Colon (tissue), 2 donors: ENCODE results near the gene TMEM51.

Source experiments
- FAIRE-seq: peaks from 2 replicates; lab custom pipeline; 2012; peaks lifted over from hg19 to GRCh38; lab: Jason Lieb, UNC
- donor health status: control.
- donor health status: control.

The TMEM51 gene

DNA sequence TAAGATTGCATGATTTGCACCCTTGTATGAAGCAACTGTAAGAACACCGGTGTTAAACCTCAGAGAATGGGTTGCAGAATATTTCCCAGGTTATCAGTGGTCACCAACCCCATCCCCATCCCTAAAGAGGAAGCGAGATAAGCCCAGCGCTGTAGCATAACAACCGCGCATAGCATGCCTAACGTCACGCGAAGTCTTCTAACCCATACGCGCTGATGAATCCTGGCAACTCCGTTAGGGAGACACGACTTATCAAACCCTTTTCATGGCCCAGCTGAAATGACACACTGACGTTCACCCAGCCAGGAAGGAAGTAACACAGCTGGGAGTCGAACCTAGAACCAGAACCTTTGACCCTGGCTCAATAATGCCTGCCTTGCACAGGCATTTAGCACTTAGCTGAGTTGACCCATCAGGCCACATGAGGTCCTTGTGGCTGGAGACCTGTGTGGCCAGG lies 24.2 kb downstream of the TMEM51 start:
- FAIRE-seq, result no peak

DNA sequence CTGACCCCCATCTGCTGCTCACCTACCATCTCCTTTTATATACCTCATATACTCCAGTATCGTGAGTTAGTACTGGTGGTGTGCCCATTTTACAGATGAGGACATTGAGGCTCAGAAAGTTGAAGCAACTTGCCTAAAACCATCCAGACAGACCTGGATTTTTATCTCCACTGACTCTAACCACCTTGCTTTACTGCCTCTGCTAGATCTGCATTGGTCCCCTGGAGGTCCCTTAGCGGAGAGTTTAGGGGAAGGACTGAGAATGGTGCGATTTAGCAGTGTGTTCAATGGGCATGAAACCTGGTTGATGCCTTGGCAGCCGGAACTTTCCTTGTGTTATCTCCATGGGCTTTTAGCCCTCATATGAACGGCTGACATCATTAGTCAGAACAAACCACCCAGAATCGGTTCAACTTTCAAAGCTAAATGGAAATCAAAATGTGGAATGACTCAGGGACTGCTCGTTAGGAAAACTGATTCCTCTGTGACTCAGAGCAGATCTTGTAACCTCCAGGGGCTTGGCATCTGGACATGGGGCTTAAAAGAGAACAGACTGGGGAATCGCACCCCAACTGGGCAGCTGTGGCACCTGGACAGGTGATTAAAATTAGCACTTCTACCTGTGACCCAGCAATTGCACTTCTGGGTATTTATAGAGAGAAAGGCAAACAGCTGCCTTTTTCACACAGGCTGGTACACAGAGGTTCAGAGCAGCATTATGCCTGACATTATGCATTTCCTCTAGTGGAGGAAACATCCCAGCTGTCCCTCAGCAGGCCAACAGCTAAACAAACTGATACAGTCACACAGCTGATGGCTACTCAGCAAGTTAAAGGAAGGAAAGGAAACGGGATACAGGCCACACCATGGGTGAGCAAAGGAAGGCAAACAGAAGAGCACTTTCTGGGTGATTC lies 25.3 kb downstream of the TMEM51 start:
- FAIRE-seq, result no peak

DNA sequence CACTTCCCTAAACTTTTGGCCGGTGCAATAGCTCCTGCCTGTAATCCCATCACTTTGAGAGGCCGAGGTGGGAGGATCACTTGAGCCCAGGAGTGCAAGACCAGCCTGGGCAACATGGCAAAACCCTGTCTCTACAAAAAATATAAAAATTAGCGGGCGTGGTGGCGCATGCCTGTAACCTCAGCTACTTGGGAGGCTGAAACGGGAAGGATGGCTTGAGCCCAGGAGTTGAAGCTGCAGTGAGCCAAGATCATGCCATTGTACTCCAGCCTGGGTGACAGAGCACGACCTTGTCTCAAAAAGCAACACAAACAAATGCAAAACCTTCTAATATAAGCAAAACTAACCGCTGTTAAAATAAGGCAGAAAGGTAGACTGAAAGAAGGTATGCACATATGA lies 25.9 kb downstream of the TMEM51 start:
- FAIRE-seq, result no peak

- no peak for FAIRE-seq
Observed at GRCh38 chr1:15180189-15180588, 26.6 kb downstream of the TMEM51 start.

DNA sequence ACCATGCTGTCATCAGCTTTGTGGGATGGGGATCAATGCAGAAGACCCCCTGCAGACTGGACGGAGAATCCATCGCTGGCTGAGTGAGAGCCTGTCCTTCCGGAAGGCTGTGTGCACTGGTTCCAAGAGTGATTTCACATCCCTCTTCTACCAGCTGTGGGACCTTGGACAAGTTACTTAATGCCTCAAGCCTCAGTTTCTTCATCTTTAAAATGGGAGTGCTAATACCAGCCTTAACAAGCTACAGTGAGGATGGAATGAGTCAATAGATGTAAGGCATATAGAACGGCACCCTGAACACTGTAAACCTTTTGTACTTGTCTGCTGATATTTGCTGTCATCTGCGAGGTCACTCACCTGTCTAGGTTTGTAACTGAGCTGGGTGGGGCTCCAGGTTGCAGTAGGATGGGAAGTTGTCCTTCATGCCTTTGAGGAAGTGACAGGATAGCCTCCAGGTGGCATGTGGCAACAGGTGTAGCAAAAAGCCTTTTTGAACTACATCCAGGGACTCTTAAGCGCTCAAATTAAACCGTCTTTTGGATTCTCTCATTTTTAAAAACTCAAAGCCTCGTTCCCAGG lies 27.5 kb downstream of the TMEM51 start:
- no peak for FAIRE-seq

DNA sequence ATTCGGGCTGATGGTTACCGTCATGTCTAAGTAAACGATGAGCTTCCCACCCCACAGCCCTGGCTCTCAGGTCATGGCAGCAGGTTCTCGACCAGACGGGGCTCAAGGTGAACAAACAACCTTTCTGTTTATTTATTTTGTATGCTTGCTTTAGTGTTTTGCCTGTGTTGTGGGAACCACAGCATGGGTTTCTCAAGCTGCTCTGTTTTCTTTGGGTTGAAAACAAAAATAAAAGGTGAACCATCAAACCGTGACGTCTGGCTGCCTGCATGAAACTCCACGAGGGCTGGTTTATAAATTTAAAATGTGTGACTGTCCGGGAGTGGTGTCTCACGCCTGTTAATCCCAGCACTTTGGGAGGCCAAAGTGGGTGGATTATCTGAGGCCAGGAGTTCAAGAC lies 28.0 kb downstream of the TMEM51 start:
- FAIRE-seq, result no peak

DNA sequence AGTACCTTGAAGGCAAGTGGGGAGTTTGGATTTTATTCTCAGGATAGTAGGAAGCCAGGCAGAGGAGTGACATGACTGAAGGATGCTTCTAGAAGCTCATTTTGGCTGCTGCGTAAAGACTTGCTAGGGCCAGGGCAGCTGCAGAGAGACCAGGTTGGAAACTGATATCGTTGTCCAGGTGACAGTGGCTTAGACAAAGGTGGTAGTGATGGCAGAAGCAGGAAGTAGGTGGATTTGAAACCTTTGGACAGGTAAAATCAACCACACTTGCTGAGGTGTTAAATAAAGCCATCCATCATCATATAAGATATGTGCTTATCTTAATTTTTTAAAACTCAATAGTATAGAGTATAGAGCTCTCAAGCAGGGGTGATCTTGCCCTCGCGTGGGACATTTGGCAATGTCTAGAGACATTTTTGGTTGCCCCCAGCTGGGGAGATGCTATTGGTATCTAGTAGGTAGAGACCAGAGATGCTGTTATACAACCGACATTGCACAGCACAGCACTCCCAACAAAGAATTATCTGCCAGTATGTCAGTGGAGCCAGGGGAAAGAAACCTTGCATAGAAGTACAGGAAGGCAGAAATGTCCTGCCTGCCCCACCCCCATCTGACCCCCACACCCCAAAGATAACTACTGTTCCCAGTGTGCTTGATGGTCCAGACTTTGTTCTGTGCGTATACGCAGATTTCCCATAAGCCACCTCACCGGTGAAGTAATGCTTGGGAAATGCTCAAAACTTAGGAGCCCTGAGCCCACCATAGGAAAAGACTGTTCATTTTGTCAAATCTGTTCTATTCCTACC lies 31.1 kb downstream of the TMEM51 start:
- FAIRE-seq, result no peak

DNA sequence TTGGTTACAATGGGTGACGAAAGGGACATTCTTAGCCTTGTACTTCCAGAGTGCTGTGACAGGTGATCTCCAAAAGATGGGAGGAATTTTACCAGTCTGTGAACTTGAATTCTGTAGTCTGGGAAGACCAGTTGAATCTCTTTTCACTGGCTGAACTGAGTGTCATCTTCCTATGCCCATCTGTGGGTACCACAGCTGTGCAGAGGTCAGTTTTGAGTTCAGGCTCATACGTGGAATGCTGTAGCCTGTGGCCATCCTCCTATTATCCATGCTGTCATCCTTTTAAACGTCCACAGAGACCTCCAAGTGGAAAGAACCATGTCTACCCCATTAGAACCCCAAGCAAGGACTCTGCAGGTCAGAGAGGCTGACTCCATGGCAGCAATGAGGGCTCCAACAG lies 32.1 kb downstream of the TMEM51 start:
- no peak for FAIRE-seq

DNA sequence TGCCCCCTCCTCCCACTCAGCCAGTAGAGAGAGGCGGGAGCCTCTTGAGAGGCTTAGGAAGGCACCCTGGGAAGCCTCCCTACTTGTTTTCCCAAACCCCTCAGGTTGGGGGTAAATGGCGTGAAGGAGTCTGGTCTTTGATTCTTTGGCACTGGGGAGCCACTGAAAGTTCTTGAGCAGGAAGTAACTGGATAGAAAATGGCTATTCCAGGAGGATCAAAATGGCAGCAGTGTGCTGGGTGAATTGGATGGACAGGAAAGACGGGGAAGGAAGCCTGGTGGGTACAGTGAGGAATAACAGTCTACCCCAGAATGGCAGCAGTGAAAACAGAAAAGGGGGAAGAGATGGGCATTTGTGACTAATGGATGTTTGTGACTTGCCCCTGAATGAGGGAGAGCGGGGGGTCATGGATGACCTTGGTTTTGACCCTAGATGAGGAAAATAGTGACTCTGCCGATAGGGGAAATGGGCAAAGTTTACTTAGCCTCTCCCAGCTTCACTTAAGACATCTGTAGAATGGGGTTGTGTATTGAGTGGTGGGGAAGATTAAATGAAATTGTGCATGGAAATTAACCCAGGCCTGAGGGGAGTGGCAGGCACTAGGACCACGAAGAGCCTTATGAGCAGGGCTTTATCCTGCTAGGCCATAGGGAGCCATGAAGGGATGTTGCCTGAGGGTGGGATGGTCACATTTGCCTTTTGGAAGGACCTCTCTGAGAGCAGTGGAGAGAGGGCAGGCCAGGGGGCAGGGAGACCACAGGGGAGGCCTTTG lies 32.7 kb downstream of the TMEM51 start:
- no peak for FAIRE-seq

DNA sequence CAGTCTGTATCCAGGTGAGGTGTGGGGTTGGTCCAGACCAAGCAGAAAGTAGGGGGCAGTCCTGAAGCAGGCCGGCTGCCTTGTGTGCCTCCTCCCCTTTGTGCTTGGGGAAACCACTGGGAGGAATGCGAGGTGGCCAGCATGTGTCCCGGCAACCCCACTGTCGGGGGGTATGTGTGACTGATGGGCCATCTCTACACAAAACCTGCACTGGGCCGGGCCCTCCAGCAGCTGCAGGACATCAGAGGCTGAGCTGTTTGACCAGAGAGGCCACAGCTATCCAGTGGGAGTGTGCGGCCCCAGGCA lies 33.3 kb downstream of the TMEM51 start:
- FAIRE-seq, result no peak

DNA sequence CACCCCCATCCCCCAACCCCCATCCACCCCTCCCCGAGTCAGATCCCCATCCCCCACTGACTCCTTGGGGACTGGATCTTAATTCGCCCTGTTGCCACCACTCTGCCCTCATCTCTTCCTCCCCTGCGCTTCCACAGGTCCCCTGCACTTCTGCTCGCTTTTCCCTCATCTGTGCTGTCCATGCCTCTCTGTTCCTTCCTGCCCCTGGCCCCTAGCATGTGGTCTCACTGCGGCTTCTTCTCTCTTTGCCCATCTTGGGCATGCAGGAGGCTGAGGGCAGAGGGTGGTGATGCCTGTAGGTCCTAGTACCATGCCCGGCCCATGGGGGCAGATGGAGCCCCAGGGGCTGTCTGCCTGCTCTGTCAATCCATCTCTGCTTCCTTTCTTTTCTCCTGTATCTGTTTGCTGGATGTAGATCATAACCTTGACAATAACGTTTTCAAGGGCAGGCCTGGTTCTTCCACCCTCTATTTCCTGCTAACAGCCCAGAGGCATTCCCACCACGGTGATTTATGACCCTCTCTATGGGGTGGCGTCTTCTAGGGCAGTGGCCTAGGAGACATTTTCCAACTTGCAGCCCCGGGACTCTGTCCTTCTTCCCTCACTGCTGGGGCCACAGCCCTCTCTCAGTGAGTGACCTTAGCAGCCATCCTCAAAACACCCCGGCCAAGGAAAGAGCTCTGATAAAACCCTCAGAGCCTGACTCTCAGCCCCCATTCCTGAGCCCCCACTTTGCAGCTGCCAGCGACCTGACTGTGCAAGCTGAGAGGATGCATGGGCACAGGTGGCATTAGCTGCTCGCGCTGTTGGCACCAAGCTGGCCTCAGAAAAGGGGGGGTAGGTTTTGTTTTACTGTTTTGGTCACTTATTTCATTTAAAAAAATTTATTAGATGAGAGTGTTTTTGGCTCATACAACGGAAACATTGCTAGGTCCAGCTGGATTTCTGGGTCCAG lies 33.9 kb downstream of the TMEM51 start:
- no peak for FAIRE-seq

- no peak for FAIRE-seq
Observed at GRCh38 chr1:15188130-15188524, 34.6 kb downstream of the TMEM51 start.

DNA sequence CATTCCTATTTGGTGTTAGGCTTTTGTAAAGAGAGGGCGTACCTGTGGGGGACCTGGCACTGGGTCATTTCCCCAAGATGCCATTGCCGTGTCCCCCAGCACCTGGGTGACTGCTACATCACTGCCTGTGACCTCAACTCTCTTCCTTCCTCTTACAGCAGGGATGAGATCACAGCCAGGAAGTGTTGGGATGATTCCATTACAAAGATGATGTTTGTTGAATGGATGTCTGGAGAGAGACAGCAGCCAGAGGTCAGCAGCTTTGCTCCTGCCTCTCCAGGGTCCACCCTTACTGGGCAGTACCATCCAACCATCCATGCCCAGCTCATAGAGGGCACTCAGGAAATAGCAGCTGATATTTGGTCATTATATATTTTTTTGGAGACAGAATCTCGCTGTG lies 35.1 kb downstream of the TMEM51 start:
- FAIRE-seq, result no peak

GRCh38 chr1:15189692-15190370 lies 36.3 kb downstream of the TMEM51 start:
- FAIRE-seq, result no peak

DNA sequence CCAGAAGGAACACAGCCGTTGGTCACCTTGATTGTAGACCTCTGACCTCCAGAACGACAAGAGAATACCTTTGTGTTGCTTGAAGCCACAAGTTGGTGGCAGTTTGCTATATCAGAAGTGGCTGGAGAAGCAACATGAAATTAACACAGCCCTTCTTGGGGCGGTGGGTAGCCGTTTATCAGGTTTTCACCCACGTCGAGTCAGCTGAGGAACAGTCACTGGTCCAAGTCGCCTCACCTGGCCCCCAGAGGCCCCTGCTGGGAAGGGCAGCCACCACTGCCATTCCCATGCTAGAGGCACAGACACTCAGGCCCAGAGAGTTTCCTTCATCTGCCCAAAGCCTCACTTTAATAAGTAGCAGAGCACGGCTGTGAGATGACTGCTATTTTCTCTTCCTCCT lies 37.7 kb downstream of the TMEM51 start:
- FAIRE-seq, result no peak

DNA sequence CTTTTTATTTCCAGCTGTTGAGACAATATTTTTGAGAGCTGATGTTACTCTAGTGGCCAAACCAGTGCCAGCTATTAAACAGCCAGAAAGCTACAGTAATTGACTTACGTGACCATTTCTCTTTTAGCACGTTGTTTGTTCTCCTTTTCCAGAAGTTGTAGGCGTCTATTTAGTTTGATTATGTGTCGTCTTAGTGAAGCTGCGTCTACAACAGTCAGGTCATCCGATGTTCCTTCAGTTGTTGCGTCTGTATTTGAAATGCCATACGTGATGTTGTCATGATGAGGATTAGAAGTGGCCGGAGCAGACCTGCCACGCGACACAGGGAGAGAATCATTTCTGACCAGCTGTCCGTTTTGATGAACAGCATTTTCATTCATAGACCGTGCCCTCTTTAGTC lies 38.2 kb downstream of the TMEM51 start:
- FAIRE-seq, result no peak

- no peak for FAIRE-seq
Observed at GRCh38 chr1:15192916-15193550, 39.5 kb downstream of the TMEM51 start.

GRCh38 chr1:15195420-15196052 lies 42.0 kb downstream of the TMEM51 start:
- FAIRE-seq, result no peak

DNA sequence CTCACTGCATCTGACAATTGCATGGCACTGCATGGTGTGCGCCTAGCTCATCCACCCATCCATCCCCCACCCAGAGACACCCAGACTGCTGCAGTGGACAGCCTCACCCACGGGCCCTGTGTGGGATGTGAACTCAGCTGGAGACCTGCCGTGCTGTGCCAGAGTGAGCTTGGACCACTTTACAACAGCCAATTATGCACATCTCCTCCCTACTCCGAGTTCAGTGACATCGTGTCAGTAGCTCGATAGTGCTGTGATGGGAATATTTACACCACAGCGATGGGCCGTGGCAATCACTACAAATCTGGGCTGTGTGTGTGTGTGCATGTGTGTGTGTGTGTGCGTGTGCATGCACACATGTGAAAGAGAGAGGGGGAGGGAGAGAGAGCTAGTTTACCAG lies 42.5 kb downstream of the TMEM51 start:
- FAIRE-seq, result no peak
